H9 (cell line): ENCODE measurements around the gene NTRK3. TPM values are rescaled to one million over a fixed set of nuclear protein-coding genes. Genes with fewer than 3 reads are reported as not detected.

Experiments
- DNase-seq: peaks from one replicate; pipeline ENCODE4 v3.0.0-alpha.2; 2017
- H2AFZ ChIP-seq: one replicate; pipeline ENCODE4 v1.6.1; 2013; ENCODE audit warnings: mild to moderate bottlenecking, low read length, control low read depth, moderate library complexity
- H2AK5ac ChIP-seq: 2 replicates; pipeline ENCODE4 v1.6.1; 2013; ENCODE audit warnings: low read length, control low read depth, mixed read lengths; ENCODE audit not compliant: insufficient read length
- H2BK120ac ChIP-seq: one replicate; pipeline ENCODE4 v1.6.1; 2013; ENCODE audit warnings: low read depth, mild to moderate bottlenecking, low read length, control low read depth, inconsistent platforms; ENCODE audit not compliant: poor library complexity, severe bottlenecking
- H2BK12ac ChIP-seq: 2 replicates; pipeline ENCODE4 v1.6.1; 2013; ENCODE audit warnings: low read length, control low read depth, mixed read lengths, low read depth; ENCODE audit not compliant: insufficient read length
- H2BK15ac ChIP-seq: 2 replicates; pipeline ENCODE4 v1.6.1; 2013; ENCODE audit warnings: low read depth, low read length, control low read depth
- H2BK20ac ChIP-seq: one replicate; pipeline ENCODE4 v1.6.1; 2013; ENCODE audit warnings: low read depth, mild to moderate bottlenecking, low read length, control low read depth, inconsistent platforms; ENCODE audit not compliant: poor library complexity, severe bottlenecking
- H2BK5ac ChIP-seq: 2 replicates; pipeline ENCODE4 v1.6.1; 2013; ENCODE audit warnings: low read length, control low read depth, mixed read lengths; ENCODE audit not compliant: insufficient read length
- H3K14ac ChIP-seq: 2 replicates; pipeline ENCODE4 v1.6.1; 2013; ENCODE audit warnings: low read length, control low read depth; ENCODE audit not compliant: insufficient read depth
- H3K18ac ChIP-seq: 2 replicates; pipeline ENCODE4 v1.6.1; 2013; ENCODE audit warnings: low read depth, mild to moderate bottlenecking, mixed read lengths, low read length, control low read depth; ENCODE audit not compliant: insufficient read length
- H3K23ac ChIP-seq: 2 replicates; pipeline ENCODE4 v1.6.1; 2013; ENCODE audit warnings: low read length, control low read depth, mixed read lengths, low read depth; ENCODE audit not compliant: insufficient read length
- H3K23me2 ChIP-seq: 2 replicates; pipeline ENCODE4 v1.6.1; 2013; ENCODE audit warnings: low read depth, mild to moderate bottlenecking, mixed read lengths, low read length, control low read depth; ENCODE audit not compliant: insufficient read length, poor library complexity, severe bottlenecking
- H3K27ac ChIP-seq: 2 replicates; pipeline ENCODE4 v1.5.1; 2013; ENCODE audit warnings: low read length, control low read depth, mixed read lengths, low read depth; ENCODE audit not compliant: insufficient read length
- H3K27me3 ChIP-seq: 2 replicates; pipeline ENCODE4 v1.6.1; 2013; ENCODE audit warnings: low read length, control low read depth, inconsistent platforms; ENCODE audit not compliant: insufficient read depth
- H3K4ac ChIP-seq: 2 replicates; pipeline ENCODE4 v1.6.1; 2013; ENCODE audit warnings: low read depth, mild to moderate bottlenecking, control low read depth, inconsistent platforms, low read length, moderate library complexity
- H3K4me1 ChIP-seq: 2 replicates; pipeline ENCODE4 v1.6.1; 2013; ENCODE audit warnings: low read length, control low read depth, inconsistent platforms; ENCODE audit not compliant: insufficient read depth
- H3K4me2 ChIP-seq: 2 replicates; pipeline ENCODE4 v1.6.1; 2013; ENCODE audit warnings: low read length, control low read depth, mixed read lengths; ENCODE audit not compliant: insufficient read length, insufficient read depth
- H3K56ac ChIP-seq: 2 replicates; pipeline ENCODE4 v1.6.1; 2013; ENCODE audit warnings: low read depth, mild to moderate bottlenecking, mixed read lengths, low read length, control low read depth; ENCODE audit not compliant: insufficient read length
- H3K79me1 ChIP-seq: 2 replicates; pipeline ENCODE4 v1.6.1; 2013; ENCODE audit warnings: low read depth, mild to moderate bottlenecking, moderate library complexity, low read length, control low read depth, inconsistent platforms; ENCODE audit not compliant: insufficient read depth, poor library complexity, severe bottlenecking
- H3K79me2 ChIP-seq: 2 replicates; pipeline ENCODE4 v1.6.1; 2013; ENCODE audit warnings: low read length, control low read depth, inconsistent platforms; ENCODE audit not compliant: insufficient read depth
- H3K9ac ChIP-seq: 2 replicates; pipeline ENCODE4 v1.6.1; 2013; ENCODE audit warnings: low read length, control low read depth, mixed read lengths; ENCODE audit not compliant: insufficient read length; ENCODE audit errors: extremely low read depth
- H3K9me3 ChIP-seq: one replicate; pipeline ENCODE4 v1.6.1; 2013; ENCODE audit warnings: low read depth, low read length, inconsistent platforms; ENCODE audit not compliant: control insufficient read depth
- H3T11ph ChIP-seq: one replicate; pipeline ENCODE4 v1.6.1; 2013; ENCODE audit warnings: mild to moderate bottlenecking, low read length, control low read depth, inconsistent platforms
- H4K20me1 ChIP-seq: one replicate; pipeline ENCODE4 v1.6.1; 2013; ENCODE audit not compliant: control insufficient read depth, insufficient read length, insufficient read depth
- H4K5ac ChIP-seq: 2 replicates; pipeline ENCODE4 v1.6.1; 2013; ENCODE audit warnings: low read depth, mild to moderate bottlenecking, mixed read lengths, low read length, control low read depth; ENCODE audit not compliant: insufficient read length
- H4K8ac ChIP-seq: replicated peaks from 2 replicates; pipeline ENCODE4 v1.6.1; 2013; ENCODE audit warnings: low read length, control low read depth, mixed read lengths, low read depth; ENCODE audit not compliant: insufficient read length
- H4K91ac ChIP-seq: 2 replicates; pipeline ENCODE4 v1.6.1; 2013; ENCODE audit warnings: low read depth, mild to moderate bottlenecking, moderate library complexity, mixed read lengths, low read length, control low read depth; ENCODE audit not compliant: insufficient read length
- H3K27ac Mint-ChIP-seq, 3 experiments: 2 replicates in 2 of 3; 3 replicates in 1 of 3; pipeline ENCODE4 v1.8.0; 2020 to 2021; ENCODE audit warnings: mixed read lengths in 3 of 3, mild to moderate bottlenecking in 1 of 3, moderate library complexity in 1 of 3
- H3K27me3 Mint-ChIP-seq: 2 replicates; pipeline ENCODE4 v1.8.0; 2021; ENCODE audit warnings: low read depth, mild to moderate bottlenecking, moderate library complexity, mixed read lengths
- H3K36me3 Mint-ChIP-seq, 3 experiments: 2 replicates in 2 of 3; 3 replicates in 1 of 3; pipeline ENCODE4 v1.8.0; 2020 to 2021; ENCODE audit warnings: low read depth in 3 of 3, mixed read lengths in 3 of 3; ENCODE audit not compliant: insufficient read depth in 1 of 3
- H3K4me1 Mint-ChIP-seq, 2 experiments: 2 replicates each; pipeline ENCODE4 v1.8.0; 2020; ENCODE audit warnings: mixed read lengths in 2 of 2
- H3K4me3 Mint-ChIP-seq, 2 experiments: 2 replicates in 1 of 2; 3 replicates in 1 of 2; pipeline ENCODE4 v1.8.0; 2020 to 2021; ENCODE audit warnings: mild to moderate bottlenecking in 2 of 2, mixed read lengths in 2 of 2, moderate library complexity in 1 of 2
- H3K9me3 Mint-ChIP-seq, 2 experiments: 2 replicates in 1 of 2; 3 replicates in 1 of 2; pipeline ENCODE4 v1.8.0; 2020; ENCODE audit warnings: mild to moderate bottlenecking in 2 of 2, mixed read lengths in 2 of 2, moderate library complexity in 1 of 2
- WGBS: extraction: QIAGEN DNeasy Blood & Tissue Kit; methylation state at CpG from one replicate; pipeline ENCODE4 v1.1.7; 2013; ENCODE audit warnings: missing lambda C conversion rate, low lambda C conversion rate, mixed read lengths; ENCODE audit not compliant: insufficient read length; ENCODE audit errors: extremely low coverage; 5-methylcytosine and 5-hydroxymethylcytosine counted together
- total RNA-seq: library from RNA; stranded (reverse); gene quantifications from 2 replicates; pipeline ENCODE4 v1.2.1, GENCODE V29; 2021
- TF ChIP-seq, protein P1 (sequence below): fragments of 200-600 bp; sonication (generic); conservative IDR thresholded peaks from 3 replicates; pipeline ENCODE4 v1.8.0; 2021; ENCODE audit warnings: antibody characterized with exemption, mild to moderate bottlenecking

NTRK3 gene
- total RNA-seq, 1 experiment from 2014 or later, result 2.5 TPM

DNA sequence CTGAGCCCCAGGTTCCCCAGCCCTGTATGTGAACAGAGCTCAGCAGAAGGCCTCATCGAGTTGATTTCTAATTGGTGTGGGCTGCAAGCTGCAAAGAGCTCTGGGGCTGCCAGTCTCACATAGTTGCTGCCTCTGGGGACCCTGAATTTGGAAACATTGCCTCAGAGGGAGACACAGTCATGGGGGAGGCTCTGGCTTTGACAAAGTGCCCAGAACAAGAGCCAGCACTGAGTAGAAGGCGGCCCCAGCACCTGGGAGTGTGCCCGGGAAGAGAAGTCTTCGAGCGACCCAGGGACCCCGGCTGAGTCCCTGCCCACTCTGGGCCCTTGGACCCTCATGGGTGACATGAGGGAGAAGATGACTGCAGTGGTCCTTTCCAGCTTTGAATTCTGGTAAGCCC lies 7.3 kb downstream of the NTRK3 start:
- no peaks in the 10 kb centered on the region for H3K79me2 ChIP-seq
- no peak overlapping the region for H3K56ac ChIP-seq
- no peak overlapping the region for H3T11ph ChIP-seq
- Mint-ChIP-seq H3K4me3 (no peak overlapping the region), H3K9me3 (no peaks in the 10 kb centered on the region; a peak in 1 of 5 replicates), H3K36me3 (peaks cover 0 to 3% (median 0%) of the 10 kb centered on the region in 3 experiments; a peak in 1 of 7 replicates), H3K4me1 (peaks cover 8 to 19% of the 10 kb centered on the region in 2 experiments), H3K27ac (no peak overlapping the region), H3K27me3 (peaks cover 87% of the 10 kb centered on the region)
- H3K4ac ChIP-seq, result no peak overlapping the region
- DNase-seq, result no peak
- no peak overlapping the region for H4K5ac ChIP-seq
- H3K27me3 ChIP-seq, result peaks cover 12% of the 10 kb centered on the region; the same call in 1 of the 2 replicates
- TF ChIP-seq, protein P1, sequence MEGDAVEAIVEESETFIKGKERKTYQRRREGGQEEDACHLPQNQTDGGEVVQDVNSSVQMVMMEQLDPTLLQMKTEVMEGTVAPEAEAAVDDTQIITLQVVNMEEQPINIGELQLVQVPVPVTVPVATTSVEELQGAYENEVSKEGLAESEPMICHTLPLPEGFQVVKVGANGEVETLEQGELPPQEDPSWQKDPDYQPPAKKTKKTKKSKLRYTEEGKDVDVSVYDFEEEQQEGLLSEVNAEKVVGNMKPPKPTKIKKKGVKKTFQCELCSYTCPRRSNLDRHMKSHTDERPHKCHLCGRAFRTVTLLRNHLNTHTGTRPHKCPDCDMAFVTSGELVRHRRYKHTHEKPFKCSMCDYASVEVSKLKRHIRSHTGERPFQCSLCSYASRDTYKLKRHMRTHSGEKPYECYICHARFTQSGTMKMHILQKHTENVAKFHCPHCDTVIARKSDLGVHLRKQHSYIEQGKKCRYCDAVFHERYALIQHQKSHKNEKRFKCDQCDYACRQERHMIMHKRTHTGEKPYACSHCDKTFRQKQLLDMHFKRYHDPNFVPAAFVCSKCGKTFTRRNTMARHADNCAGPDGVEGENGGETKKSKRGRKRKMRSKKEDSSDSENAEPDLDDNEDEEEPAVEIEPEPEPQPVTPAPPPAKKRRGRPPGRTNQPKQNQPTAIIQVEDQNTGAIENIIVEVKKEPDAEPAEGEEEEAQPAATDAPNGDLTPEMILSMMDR, result no peak
- H2AK5ac ChIP-seq, result no peak overlapping the region
- no peak overlapping the region for H4K8ac ChIP-seq
- no peaks in the 10 kb centered on the region for H3K23me2 ChIP-seq
- no peak overlapping the region for H3K9ac ChIP-seq
- H2BK15ac ChIP-seq, result no peak overlapping the region
- no peaks in the 10 kb centered on the region for H4K20me1 ChIP-seq
- no peak overlapping the region for H2BK120ac ChIP-seq
- no peak overlapping the region for H3K27ac ChIP-seq
- H3K4me2 ChIP-seq, result no peak overlapping the region
- no peak overlapping the region for H3K23ac ChIP-seq
- no peaks in the 10 kb centered on the region for H3K4me1 ChIP-seq
- H3K14ac ChIP-seq, result no peak overlapping the region
- no peak overlapping the region for H2BK20ac ChIP-seq
- no peak overlapping the region for H2BK12ac ChIP-seq
- no peak overlapping the region for H2BK5ac ChIP-seq
- no CpG with 5 or more reads among the region's 6 CpGs for WGBS
- H3K9me3 ChIP-seq, result no peaks in the 10 kb centered on the region
- H3K79me1 ChIP-seq, result no peaks in the 10 kb centered on the region
- no peak overlapping the region for H2AFZ ChIP-seq
- no peak overlapping the region for H4K91ac ChIP-seq
- no peak overlapping the region for H3K18ac ChIP-seq
